HG03342 (cell line): Measurements from ENCODE around the gene ATP23.

Source experiments
- ATAC-seq: cut with Tn5 transposase; IDR thresholded peaks from one replicate; pipeline ENCODE4 v1.9.1; 2021; ENCODE audit warnings: mild to moderate bottlenecking, moderate library complexity; ENCODE audit not compliant: unreplicated experiment

Gene ATP23

GRCh38 chr12:57965766-57966165 is 24.4 kb downstream of the ATP23 start:
- no peak for ATAC-seq

- no peak for ATAC-seq
These were observed 25.2 kb downstream of the ATP23 start for GRCh38 chr12:57966536-57966935.

GRCh38 chr12:57983146-57983857 is 41.9 kb downstream of the ATP23 start:
- ATAC-seq, result no peak

GRCh38 chr12:57983858-57984505 is 42.6 kb downstream of the ATP23 start:
- no peak for ATAC-seq

GRCh38 chr12:57984629-57985151 is 43.3 kb downstream of the ATP23 start:
- no peak for ATAC-seq

GRCh38 chr12:57985685-57986084 is 44.3 kb downstream of the ATP23 start:
- ATAC-seq, result no peak

GRCh38 chr12:57989838-57990237 is 48.5 kb downstream of the ATP23 start:
- ATAC-seq, result no peak

GRCh38 chr12:57990241-57990883 is 49.0 kb downstream of the ATP23 start:
- no peak for ATAC-seq

GRCh38 chr12:57992001-57992400 is 50.6 kb downstream of the ATP23 start:
- ATAC-seq, result no peak

- no peak for ATAC-seq
These were observed 51.7 kb downstream of the ATP23 start for GRCh38 chr12:57993030-57993429.

GRCh38 chr12:57993834-57994233 is 52.5 kb downstream of the ATP23 start:
- ATAC-seq, result no peak

- no peak for ATAC-seq
These were observed 55.2 kb downstream of the ATP23 start for GRCh38 chr12:57996520-57996919.

GRCh38 chr12:57998251-57998650 is 56.9 kb downstream of the ATP23 start:
- no peak for ATAC-seq

GRCh38 chr12:58000499-58000898 is 59.1 kb downstream of the ATP23 start:
- ATAC-seq, result no peak

- ATAC-seq, result no peak
These were observed 66.5 kb downstream of the ATP23 start for GRCh38 chr12:58007875-58008274.

- ATAC-seq, result no peak
These were observed 67.3 kb downstream of the ATP23 start for GRCh38 chr12:58008634-58009033.
